Endodermal cell (in vitro differentiated cells): ENCODE measurements around the gene MCTP1. TPM values are rescaled to one million over a fixed set of nuclear protein-coding genes. Genes with fewer than 3 reads are reported as not detected.

Experiments
- DNase-seq: peaks from one replicate; pipeline ENCODE4 v3.0.0-alpha.2; 2017
- H3K27ac ChIP-seq: 2 replicates; pipeline ENCODE4 v1.5.1; 2013; ENCODE audit warnings: mild to moderate bottlenecking, low read depth, low read length, moderate library complexity
- H3K27me3 ChIP-seq: 2 replicates; pipeline ENCODE4 v1.6.1; 2013; ENCODE audit warnings: mild to moderate bottlenecking, low read length, moderate library complexity; ENCODE audit not compliant: insufficient read depth, control insufficient read depth, poor library complexity, severe bottlenecking
- H3K36me3 ChIP-seq: 2 replicates; pipeline ENCODE4 v1.7.0; 2013; ENCODE audit warnings: mild to moderate bottlenecking, low read length, moderate library complexity; ENCODE audit not compliant: control insufficient read depth, insufficient read depth
- H3K4me1 ChIP-seq: one replicate; pipeline ENCODE4 v1.7.0; 2013; ENCODE audit warnings: low read length; ENCODE audit not compliant: control insufficient read depth, insufficient read depth
- H3K4me3 ChIP-seq: 2 replicates; pipeline ENCODE4 v1.5.1; 2013; ENCODE audit warnings: mild to moderate bottlenecking, low read length, moderate library complexity
- H3K9ac ChIP-seq: 2 replicates; pipeline ENCODE4 v1.6.1; 2013; ENCODE audit warnings: mild to moderate bottlenecking, low read length, moderate library complexity; ENCODE audit not compliant: poor library complexity, severe bottlenecking; ENCODE audit errors: extremely low read depth
- H3K9me3 ChIP-seq: 2 replicates; pipeline ENCODE4 v1.6.1; 2013; ENCODE audit warnings: mild to moderate bottlenecking, low read length, moderate library complexity; ENCODE audit not compliant: control insufficient read depth
- H3K27ac Mint-ChIP-seq: 2 replicates; pipeline ENCODE4 v1.8.0; 2020; ENCODE audit warnings: mixed read lengths
- H3K27me3 Mint-ChIP-seq: 2 replicates; pipeline ENCODE4 v1.8.0; 2021; ENCODE audit warnings: mild to moderate bottlenecking, mixed read lengths; ENCODE audit not compliant: insufficient read depth
- H3K36me3 Mint-ChIP-seq: 2 replicates; pipeline ENCODE4 v1.8.0; 2020; ENCODE audit warnings: low read depth, mixed read lengths
- H3K4me1 Mint-ChIP-seq: 2 replicates; pipeline ENCODE4 v1.8.0; 2020; ENCODE audit warnings: mixed read lengths
- H3K4me3 Mint-ChIP-seq: 2 replicates; pipeline ENCODE4 v1.8.0; 2020; ENCODE audit warnings: mild to moderate bottlenecking, moderate library complexity, mixed read lengths
- H3K9me3 Mint-ChIP-seq: 2 replicates; pipeline ENCODE4 v1.8.0; 2020; ENCODE audit warnings: mild to moderate bottlenecking, mixed read lengths
- WGBS, 2 experiments: methylation state at CpG; one replicate each; pipeline versions ENCODE4 v1.1.5 to v1.1.7; 2013; ENCODE audit warnings: missing lambda C conversion rate in 2 of 2, mixed read lengths in 1 of 2; ENCODE audit not compliant: insufficient coverage in 1 of 2, insufficient read length in 1 of 2; 5-methylcytosine and 5-hydroxymethylcytosine counted together
- total RNA-seq, 2 donors: library from RNA; stranded (reverse); fragmentation: NEBNext Ultra II Directional in 1 of 2; extraction: Animal tissue kit (Norgen Biotek cat#: 25700) in 1 of 2; gene quantifications; 2 replicates in 1 of 2; 3 replicates in 1 of 2; pipeline ENCODE4 v1.2.1, GENCODE V29; 2021
- TF ChIP-seq, protein P1 (sequence below): fragments of 200-600 bp; sonication (generic); conservative IDR thresholded peaks from 2 replicates; pipeline ENCODE4 v1.5.0; 2021; ENCODE audit warnings: antibody characterized with exemption, mild to moderate bottlenecking

MCTP1 gene
- total RNA-seq, 2 donors from 2014 or later: 0.71 to 3.7 TPM

DNA sequence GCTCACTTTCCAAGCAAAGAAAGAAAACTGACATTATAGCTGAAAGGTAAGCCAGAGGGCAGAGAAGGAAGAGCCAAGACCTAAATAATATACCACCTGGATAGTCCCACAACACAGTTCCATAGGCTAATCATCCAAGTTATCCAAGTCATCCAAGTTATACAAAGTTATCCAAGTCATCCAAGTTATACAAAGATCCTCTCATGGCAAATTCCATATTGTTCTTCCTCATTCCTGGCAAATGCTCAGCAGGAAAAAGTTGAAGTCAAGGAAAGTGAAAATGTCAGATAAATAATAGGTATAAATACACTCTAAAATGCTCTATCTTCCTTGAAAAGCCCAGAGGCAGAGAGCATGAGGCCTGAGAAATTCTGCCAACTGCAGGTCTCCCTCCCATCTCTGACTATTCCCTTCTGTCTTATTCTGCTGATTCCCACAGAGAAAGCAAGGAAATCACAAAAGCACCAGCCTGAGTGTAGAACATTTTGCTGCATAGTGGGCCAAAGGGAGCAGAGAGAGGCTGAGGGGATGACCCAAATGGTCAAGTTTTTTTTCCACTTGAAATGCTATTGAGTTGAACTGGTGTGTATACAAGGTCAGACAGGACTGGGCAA, 12.5 kb downstream of the MCTP1 start:
- Histone ChIP-seq H3K4me3 (no peak overlapping the region), H3K27ac (no peak overlapping the region), H3K9ac (no peak overlapping the region), H3K27me3 (no peaks in the 10 kb centered on the region), H3K36me3 (no peaks in the 10 kb centered on the region), H3K9me3 (peaks cover 8% of the 10 kb centered on the region), H3K4me1 (no peaks in the 10 kb centered on the region)
- Mint-ChIP-seq H3K36me3 (no peaks in the 10 kb centered on the region), H3K9me3 (no peaks in the 10 kb centered on the region), H3K4me1 (peaks cover 3% of the 10 kb centered on the region), H3K27ac (no peak overlapping the region), H3K27me3 (no peaks in the 10 kb centered on the region), H3K4me3 (no peak overlapping the region)
- TF ChIP-seq, protein P1, sequence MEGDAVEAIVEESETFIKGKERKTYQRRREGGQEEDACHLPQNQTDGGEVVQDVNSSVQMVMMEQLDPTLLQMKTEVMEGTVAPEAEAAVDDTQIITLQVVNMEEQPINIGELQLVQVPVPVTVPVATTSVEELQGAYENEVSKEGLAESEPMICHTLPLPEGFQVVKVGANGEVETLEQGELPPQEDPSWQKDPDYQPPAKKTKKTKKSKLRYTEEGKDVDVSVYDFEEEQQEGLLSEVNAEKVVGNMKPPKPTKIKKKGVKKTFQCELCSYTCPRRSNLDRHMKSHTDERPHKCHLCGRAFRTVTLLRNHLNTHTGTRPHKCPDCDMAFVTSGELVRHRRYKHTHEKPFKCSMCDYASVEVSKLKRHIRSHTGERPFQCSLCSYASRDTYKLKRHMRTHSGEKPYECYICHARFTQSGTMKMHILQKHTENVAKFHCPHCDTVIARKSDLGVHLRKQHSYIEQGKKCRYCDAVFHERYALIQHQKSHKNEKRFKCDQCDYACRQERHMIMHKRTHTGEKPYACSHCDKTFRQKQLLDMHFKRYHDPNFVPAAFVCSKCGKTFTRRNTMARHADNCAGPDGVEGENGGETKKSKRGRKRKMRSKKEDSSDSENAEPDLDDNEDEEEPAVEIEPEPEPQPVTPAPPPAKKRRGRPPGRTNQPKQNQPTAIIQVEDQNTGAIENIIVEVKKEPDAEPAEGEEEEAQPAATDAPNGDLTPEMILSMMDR: no peak
- DNase-seq: no peak

DNA sequence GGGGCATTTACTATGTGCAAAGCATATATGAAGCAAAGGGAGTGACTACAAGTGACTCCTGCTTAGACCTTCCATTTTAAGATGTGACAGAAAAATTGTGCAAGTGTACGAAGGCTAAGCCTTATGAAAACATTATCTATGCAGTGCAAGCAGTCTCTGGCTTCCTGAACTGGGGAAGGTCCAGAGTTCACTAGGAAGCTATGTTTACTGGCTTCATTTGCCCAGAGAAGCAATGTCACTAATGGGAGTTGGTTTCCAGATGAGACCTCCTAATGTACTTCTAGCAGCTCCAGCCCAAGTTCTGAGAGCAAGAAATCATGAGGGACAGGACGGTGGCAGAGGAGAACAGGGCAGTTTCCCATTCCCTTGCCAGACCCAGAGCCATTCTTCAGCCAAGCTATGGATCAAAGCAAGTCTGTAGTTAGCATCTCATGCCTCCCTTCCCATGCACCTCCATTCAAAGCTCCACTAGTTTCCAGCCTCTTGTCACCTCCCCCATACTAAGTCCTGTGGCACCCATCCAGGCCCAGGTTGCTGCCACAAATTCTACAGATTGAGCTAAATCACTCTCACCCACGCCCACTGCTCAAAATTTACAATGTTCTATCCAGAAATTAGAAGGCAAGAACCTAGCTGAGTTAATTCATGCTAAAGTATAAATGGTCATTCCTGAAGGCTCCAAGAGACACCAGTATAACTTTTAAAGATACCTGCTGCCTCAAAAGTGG, 21.8 kb downstream of the MCTP1 start:
- Histone ChIP-seq H3K27me3 (peaks cover 38% of the 10 kb centered on the region), H3K27ac (no peak overlapping the region), H3K4me1 (peaks cover 3% of the 10 kb centered on the region), H3K9me3 (no peaks in the 10 kb centered on the region), H3K9ac (no peak overlapping the region), H3K4me3 (no peak overlapping the region), H3K36me3 (no peaks in the 10 kb centered on the region)
- H3K4me3 Mint-ChIP-seq: no peak overlapping the region
- TF ChIP-seq, protein P1: no peak
- no peak overlapping the region for H3K27ac Mint-ChIP-seq
- H3K9me3 Mint-ChIP-seq: no peaks in the 10 kb centered on the region
- H3K27me3 Mint-ChIP-seq: peaks cover 21% of the 10 kb centered on the region
- 91 to 96% methylated on average over 2 to 3 of the region's 3 CpGs for WGBS, 2 experiments
- H3K4me1 Mint-ChIP-seq: peaks cover 8% of the 10 kb centered on the region
- no peak for DNase-seq
- H3K36me3 Mint-ChIP-seq: no peaks in the 10 kb centered on the region

DNA sequence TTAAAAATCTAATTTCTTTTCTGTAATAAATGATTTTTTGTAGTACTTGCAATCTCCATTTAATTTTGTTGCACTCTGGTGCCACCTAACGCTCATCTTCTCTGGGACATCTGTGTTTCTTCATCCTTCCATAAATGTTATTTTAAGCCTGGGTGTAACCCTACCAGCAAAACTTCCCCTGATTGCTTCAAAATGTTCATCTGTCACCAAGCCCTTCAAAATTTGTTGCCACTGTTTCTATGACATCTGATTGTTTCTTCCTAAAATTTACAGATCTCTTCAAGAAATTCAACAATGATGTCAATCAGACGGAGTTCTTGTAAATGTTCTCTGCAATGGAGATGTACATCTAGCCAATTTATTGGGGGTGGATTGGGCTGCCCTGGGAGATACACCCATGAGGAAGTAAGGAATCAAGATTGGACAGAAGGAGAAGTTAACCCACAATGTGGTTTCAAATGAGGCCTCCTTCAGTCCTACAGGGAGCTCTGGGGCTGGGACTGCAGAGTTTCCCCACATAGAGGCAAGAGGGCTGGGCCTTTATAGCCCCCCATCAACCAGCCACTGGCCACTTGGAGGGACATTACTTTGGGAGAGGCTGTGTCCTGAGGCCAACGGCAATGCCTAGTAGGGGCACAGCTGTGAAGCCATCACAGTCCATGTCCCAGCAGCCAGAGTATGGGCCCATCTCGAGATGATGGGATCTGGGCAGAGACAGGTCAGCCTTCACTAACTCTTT, 23.3 kb downstream of the MCTP1 start:
- Histone ChIP-seq H3K27me3 (peaks cover 38% of the 10 kb centered on the region), H3K36me3 (no peaks in the 10 kb centered on the region), H3K4me3 (no peak overlapping the region), H3K27ac (no peak overlapping the region), H3K4me1 (peaks cover 3% of the 10 kb centered on the region), H3K9ac (no peak overlapping the region), H3K9me3 (no peaks in the 10 kb centered on the region)
- no peaks in the 10 kb centered on the region for H3K9me3 Mint-ChIP-seq
- H3K27ac Mint-ChIP-seq: no peak overlapping the region
- DNase-seq: no peak
- H3K36me3 Mint-ChIP-seq: no peaks in the 10 kb centered on the region
- H3K4me3 Mint-ChIP-seq: no peak overlapping the region
- TF ChIP-seq, protein P1: peak; percentile 63
- peaks cover 4% of the 10 kb centered on the region for H3K4me1 Mint-ChIP-seq
- peaks cover 21% of the 10 kb centered on the region for H3K27me3 Mint-ChIP-seq
- 68 to 74% methylated on average over 3 to 4 of the region's 4 CpGs for WGBS, 2 experiments
